Measurements from ENCODE around the gene PNPLA3. TPM values are rescaled to one million over a fixed set of nuclear protein-coding genes. Genes with fewer than 3 reads are reported as not detected.
A peak's percentile ranks its signal among the peaks of the same experiment; 100 is the strongest.

Gene PNPLA3
- total RNA-seq, 3 donors from 2014 or later (not counting 1 experiment from before 2014, with no cell fraction given) = 0.53 to 0.54 TPM; not detected in 1

GRCh38 chr22:43883719-43884415 is 39.7 kb upstream of the PNPLA3 start:
- peaks cover 12 to 20% of the 10 kb centered on the region in 2 donors for H3K27me3 Mint-ChIP-seq (ENCODE audit: low read depth in 2 of 2)
- no peak overlapping the region for H3K4me3 Mint-ChIP-seq
- no peaks in the 10 kb centered on the region for H3K27me3 ChIP-seq (ENCODE audit: control insufficient read depth, insufficient read depth, low read length)
- WGBS (ENCODE audit: insufficient coverage) = 88% methylated on average over 17 of the region's 17 CpGs
- no peaks in the 10 kb centered on the region for H3K36me3 ChIP-seq (ENCODE audit: control insufficient read depth, insufficient read depth, low read length)
- no peaks in the 10 kb centered on the region for H3K36me3 Mint-ChIP-seq
- no peak overlapping the region for H3K27ac ChIP-seq (ENCODE audit: low read length)
- peaks cover 0 to 2% of the 10 kb centered on the region in 2 donors for H3K9me3 Mint-ChIP-seq
- ATAC-seq (no peak), DNase-seq (no peak)
- intact Hi-C loops (cut with micrococcal nuclease) = loop anchor here (5.0 kb wide), 1 partner anchor 63 kb away; no protein-coding TSS in a partner anchor
- H3K4me3 ChIP-seq (ENCODE audit: low read length) = no peak overlapping the region
- peaks cover 12 to 26% of the 10 kb centered on the region in 2 donors for H3K4me1 Mint-ChIP-seq
- no peak for TF ChIP-seq CTCF (IDR thresholded peaks at IDR 0.05)
- no peaks in the 10 kb centered on the region for H3K9me3 ChIP-seq (ENCODE audit: control insufficient read depth, insufficient read depth, low read length)
- peaks cover 13% of the 10 kb centered on the region for H3K4me1 ChIP-seq (ENCODE audit: control insufficient read depth, insufficient read depth, low read length)
- no peak overlapping the region for H3K27ac Mint-ChIP-seq

GRCh38 chr22:43884600-43885318 is 38.8 kb upstream of the PNPLA3 start:
- Mint-ChIP-seq H3K27ac (no peak overlapping the region), H3K4me1 (peaks cover 12 to 26% of the 10 kb centered on the region in 2 donors), H3K27me3 (ENCODE audit: low read depth in 2 of 2) (peaks cover 20 to 22% of the 10 kb centered on the region in 2 donors), H3K36me3 (no peaks in the 10 kb centered on the region), H3K4me3 (peak overlapping the region; percentile 37), H3K9me3 (peaks cover 0 to 2% of the 10 kb centered on the region in 2 donors)
- peak; percentile 34 to 61 (median 34) for ATAC-seq
- peak in 1 of 2 donors; percentile 56 for DNase-seq
- no peaks in the 10 kb centered on the region for H3K36me3 ChIP-seq (ENCODE audit: control insufficient read depth, insufficient read depth, low read length)
- no peak overlapping the region for H3K27ac ChIP-seq (ENCODE audit: low read length)
- peaks cover 13% of the 10 kb centered on the region for H3K4me1 ChIP-seq (ENCODE audit: control insufficient read depth, insufficient read depth, low read length)
- H3K27me3 ChIP-seq (ENCODE audit: control insufficient read depth, insufficient read depth, low read length) = no peaks in the 10 kb centered on the region
- peak; percentile 20 for TF ChIP-seq CTCF (IDR thresholded peaks at IDR 0.05)
- no peak overlapping the region for H3K4me3 ChIP-seq (ENCODE audit: low read length)
- H3K9me3 ChIP-seq (ENCODE audit: control insufficient read depth, insufficient read depth, low read length) = no peaks in the 10 kb centered on the region
- WGBS (ENCODE audit: insufficient coverage) = 19% methylated on average over 18 of the region's 18 CpGs
- intact Hi-C loops (cut with micrococcal nuclease) = loop anchor here (5.0 kb wide), 1 partner anchor 63 kb away; no protein-coding TSS in a partner anchor

- no peaks in the 10 kb centered on the region for H3K27me3 ChIP-seq (ENCODE audit: control insufficient read depth, insufficient read depth, low read length)
- TF ChIP-seq CTCF (IDR thresholded peaks at IDR 0.05) = no peak
- no peak overlapping the region for H3K27ac ChIP-seq (ENCODE audit: low read length)
- no peak overlapping the region for H3K4me3 ChIP-seq (ENCODE audit: low read length)
- H3K27ac Mint-ChIP-seq = no peak overlapping the region
- no peaks in the 10 kb centered on the region for H3K36me3 Mint-ChIP-seq
- H3K27me3 Mint-ChIP-seq (ENCODE audit: low read depth in 2 of 2) = peaks cover 20 to 22% of the 10 kb centered on the region in 2 donors
- ATAC-seq (no peak), DNase-seq (no peak)
- intact Hi-C loops (cut with micrococcal nuclease) = no loop called here
- H3K4me3 Mint-ChIP-seq = no peak overlapping the region
- WGBS (ENCODE audit: insufficient coverage) = 62% methylated on average over 7 of the region's 7 CpGs
- peaks cover 0 to 2% of the 10 kb centered on the region in 2 donors for H3K9me3 Mint-ChIP-seq
- peaks cover 13% of the 10 kb centered on the region for H3K4me1 ChIP-seq (ENCODE audit: control insufficient read depth, insufficient read depth, low read length)
- no peaks in the 10 kb centered on the region for H3K36me3 ChIP-seq (ENCODE audit: control insufficient read depth, insufficient read depth, low read length)
- H3K9me3 ChIP-seq (ENCODE audit: control insufficient read depth, insufficient read depth, low read length) = no peaks in the 10 kb centered on the region
- H3K4me1 Mint-ChIP-seq = peaks cover 12 to 26% of the 10 kb centered on the region in 2 donors
These were observed 38.3 kb upstream of the PNPLA3 start for GRCh38 chr22:43885319-43885671.

All from natural killer cell (primary cell).